ENCODE measurements around the gene LIMK2.
"Not testable (repeated sequence)": the region's sequence is repeated elsewhere in the genome, so short reads cannot be mapped to it uniquely, and the experiment has no call there.

LIMK2 gene

GRCh38 chr22:31288496-31289240 lies 76.6 kb downstream of the LIMK2 start:
- no peak for DNase-seq (ENCODE audit: low spot score)
- no peak for FAIRE-seq

- DNase-seq (ENCODE audit: low spot score) (no peak), FAIRE-seq (no peak)
These were observed 77.2 kb downstream of the LIMK2 start for GRCh38 chr22:31289344-31289743.

GRCh38 chr22:31290494-31291471 lies 78.7 kb downstream of the LIMK2 start:
- FAIRE-seq (peak; percentile 77), DNase-seq (ENCODE audit: low spot score) (peak; percentile 98)

GRCh38 chr22:31291481-31292235 lies 79.6 kb downstream of the LIMK2 start:
- DNase-seq (ENCODE audit: low spot score) (peak; percentile 31), FAIRE-seq (no peak)

- peak; percentile 42 for FAIRE-seq
These were observed 80.3 kb downstream of the LIMK2 start, which contains the start of gene PIK3IP1 for GRCh38 chr22:31292236-31292989. Gene PIK3IP1 (minus strand): TSS chr22:31292488. CDS start chr22:31292344, 144 bp downstream.

GRCh38 chr22:31295360-31295759 lies 83.3 kb downstream of the LIMK2 start:
- no peak for FAIRE-seq
- no peak for DNase-seq (ENCODE audit: low spot score)

More at GRCh38 chr22:31292236-31292989, 80.3 kb downstream of the LIMK2 start, which contains the start of gene PIK3IP1:
- DNase-seq (ENCODE audit: low spot score), result peak; percentile 82

- no peak for DNase-seq (ENCODE audit: low spot score)
- no peak for FAIRE-seq
These were observed 83.9 kb downstream of the LIMK2 start for GRCh38 chr22:31295831-31296657.

- no peak for DNase-seq (ENCODE audit: low spot score)
- no peak for FAIRE-seq
These were observed 88.8 kb downstream of the LIMK2 start for GRCh38 chr22:31300896-31301295.

GRCh38 chr22:31302006-31302405 lies 89.9 kb downstream of the LIMK2 start:
- DNase-seq (ENCODE audit: low spot score) (no peak), FAIRE-seq (no peak)

GRCh38 chr22:31302537-31302936 lies 90.4 kb downstream of the LIMK2 start:
- DNase-seq (ENCODE audit: low spot score) (no peak), FAIRE-seq (no peak)

GRCh38 chr22:31305194-31305593 lies 93.1 kb downstream of the LIMK2 start:
- no peak for FAIRE-seq
- no peak for DNase-seq (ENCODE audit: low spot score)

GRCh38 chr22:31308181-31308580 lies 96.1 kb downstream of the LIMK2 start:
- FAIRE-seq, result no peak
- DNase-seq (ENCODE audit: low spot score), result no peak

GRCh38 chr22:31313366-31314147 lies 101.5 kb downstream of the LIMK2 start:
- FAIRE-seq, result no peak
- DNase-seq (ENCODE audit: low spot score), result peak; percentile 78

GRCh38 chr22:31314220-31314619 lies 102.1 kb downstream of the LIMK2 start:
- not testable (repeated sequence) for FAIRE-seq; DNase-seq (ENCODE audit: low spot score)

GRCh38 chr22:31321421-31321820 lies 109.3 kb downstream of the LIMK2 start:
- FAIRE-seq (no peak), DNase-seq (ENCODE audit: low spot score) (no peak)

GRCh38 chr22:31323578-31324550 lies 111.8 kb downstream of the LIMK2 start:
- FAIRE-seq (peak; percentile 55), DNase-seq (ENCODE audit: low spot score) (no peak)

GRCh38 chr22:31326877-31327276 lies 114.8 kb downstream of the LIMK2 start:
- FAIRE-seq, result no peak

More at GRCh38 chr22:31326877-31327276, 114.8 kb downstream of the LIMK2 start:
- no peak for DNase-seq (ENCODE audit: low spot score)

Data from urothelium cell line (cell line).